GM12878 (cell line): ENCODE data around the gene AKAP9.

Experiments
- CREB1 ChIP-seq: IDR thresholded peaks from 2 replicates; pipeline ENCODE4 v1.6.1; 2012; ENCODE audit warnings: low read depth, mild to moderate bottlenecking, inconsistent platforms
- CTCF ChIP-seq, 3 experiments: IDR thresholded peaks in 2 of 3; conservative IDR thresholded peaks in 1 of 3; 2 replicates each; pipeline ENCODE4 v1.5.1; 2011; ENCODE audit warnings: low read depth in 3 of 3, low read length in 3 of 3, mild to moderate bottlenecking in 3 of 3, control low read depth in 2 of 3, moderate library complexity in 2 of 3, inconsistent platforms in 1 of 3, mixed read lengths in 1 of 3; ENCODE audit not compliant: control insufficient read depth in 2 of 3, insufficient read depth in 1 of 3; ENCODE audit errors: extremely low read depth in 1 of 3
- ELK1 ChIP-seq: IDR thresholded peaks from 2 replicates; pipeline ENCODE4 v1.6.1; 2012; ENCODE audit warnings: low read depth, low read length, improper control_type of control experiment
- FOXM1 ChIP-seq: IDR thresholded peaks from 2 replicates; pipeline ENCODE4 v1.6.1; 2012; ENCODE audit warnings: low read depth, mild to moderate bottlenecking, inconsistent platforms, low read length, moderate library complexity
- NKRF ChIP-seq: fragments of 450-650 bp; conservative IDR thresholded peaks from 2 replicates; pipeline ENCODE4 v1.6.1; 2017; ENCODE audit warnings: mild to moderate bottlenecking, moderate library complexity
- ZBTB11 ChIP-seq: fragments of 450-650 bp; formaldehyde crosslinking; IDR thresholded peaks from 2 replicates; pipeline ENCODE4 v1.5.0; 2022; ENCODE audit warnings: mild to moderate bottlenecking, missing genetic modification characterization
- ZSCAN29 ChIP-seq: fragments of 450-650 bp; IDR thresholded peaks from 2 replicates; pipeline ENCODE4 v1.6.1; 2017; ENCODE audit warnings: mild to moderate bottlenecking, moderate library complexity

- no peak for TF ChIP-seq NKRF
- no peak for TF ChIP-seq CREB1
- no peak for TF ChIP-seq ELK1
- TF ChIP-seq CTCF (IDR thresholded peaks at IDR 0.05 in 2 of 3, conservative IDR thresholded peaks at IDR 0.05 in 1 of 3; ENCODE audit: control insufficient read depth in 2 of 3, extremely low read depth in 1 of 3, insufficient read depth in 1 of 3, low read depth in 3 of 3, low read length in 3 of 3): no peak
- no peak for TF ChIP-seq ZSCAN29
- TF ChIP-seq ZBTB11 (CRISPR knock-in tag): no peak
- TF ChIP-seq FOXM1: no peak
Measured at GRCh38 chr7:92013611-92014010, 72.9 kb downstream of the AKAP9 start.
